Ovary (tissue), 3 donors: ENCODE measurements around the gene ROBO2.

Source experiments
- EP300 ChIP-seq: sonication (generic); formaldehyde crosslinking; IDR thresholded peaks from one replicate; pipeline ENCODE4 v1.6.1; 2017; ENCODE audit warnings: antibody characterized with exemption
- POLR2A ChIP-seq: fragments of 450-650 bp; IDR thresholded peaks from one replicate; pipeline ENCODE4 v1.6.1; 2017; ENCODE audit warnings: antibody characterized with exemption, mild to moderate bottlenecking, moderate library complexity
- TF ChIP-seq, protein P1 (sequence below), 3 donors: fragments of 450-650 bp in 2 of 3; fragments of 200-600 bp in 1 of 3; IDR thresholded peaks; one replicate each; pipeline versions ENCODE4 v1.5.1 to v1.8.0; 2016 to 2022; ENCODE audit warnings: antibody characterized with exemption in 3 of 3, mild to moderate bottlenecking in 1 of 3
- donor health status: DM: no; HTN: no; CAD: no.

DNA sequence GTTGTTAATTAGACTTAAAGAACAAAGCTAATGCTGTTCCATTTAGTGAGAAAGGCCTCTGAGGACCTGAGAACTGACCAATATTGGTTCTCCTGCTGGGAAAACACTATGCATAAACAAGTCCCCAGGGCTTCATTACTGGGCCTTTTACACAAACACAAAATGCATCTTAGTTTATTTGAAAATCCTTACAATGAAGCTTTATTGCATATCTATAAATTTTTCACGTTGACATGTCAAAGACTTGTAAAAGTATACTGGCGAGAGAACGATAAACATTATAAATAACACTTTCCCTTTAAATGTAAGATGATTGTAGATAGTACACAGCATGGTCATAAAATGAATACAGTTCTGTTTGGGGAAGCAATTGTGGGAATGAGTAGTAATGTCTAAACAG lies 151.7 kb downstream of the ROBO2 start:
- no peak for TF ChIP-seq POLR2A
- TF ChIP-seq, protein P1, sequence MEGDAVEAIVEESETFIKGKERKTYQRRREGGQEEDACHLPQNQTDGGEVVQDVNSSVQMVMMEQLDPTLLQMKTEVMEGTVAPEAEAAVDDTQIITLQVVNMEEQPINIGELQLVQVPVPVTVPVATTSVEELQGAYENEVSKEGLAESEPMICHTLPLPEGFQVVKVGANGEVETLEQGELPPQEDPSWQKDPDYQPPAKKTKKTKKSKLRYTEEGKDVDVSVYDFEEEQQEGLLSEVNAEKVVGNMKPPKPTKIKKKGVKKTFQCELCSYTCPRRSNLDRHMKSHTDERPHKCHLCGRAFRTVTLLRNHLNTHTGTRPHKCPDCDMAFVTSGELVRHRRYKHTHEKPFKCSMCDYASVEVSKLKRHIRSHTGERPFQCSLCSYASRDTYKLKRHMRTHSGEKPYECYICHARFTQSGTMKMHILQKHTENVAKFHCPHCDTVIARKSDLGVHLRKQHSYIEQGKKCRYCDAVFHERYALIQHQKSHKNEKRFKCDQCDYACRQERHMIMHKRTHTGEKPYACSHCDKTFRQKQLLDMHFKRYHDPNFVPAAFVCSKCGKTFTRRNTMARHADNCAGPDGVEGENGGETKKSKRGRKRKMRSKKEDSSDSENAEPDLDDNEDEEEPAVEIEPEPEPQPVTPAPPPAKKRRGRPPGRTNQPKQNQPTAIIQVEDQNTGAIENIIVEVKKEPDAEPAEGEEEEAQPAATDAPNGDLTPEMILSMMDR (IDR thresholded peaks at IDR 0.05): no peak
- no peak for TF ChIP-seq EP300
